DMS53 (cell line): Measurements from ENCODE around the gene ARAP1.

Experiments used
- DNase-seq: peaks from one replicate; lab custom pipeline; 2025; lab: John Stamatoyannopoulos, UW

ARAP1 gene

GRCh38 chr11:72762641-72763304, 10.6 kb upstream of the ARAP1 start:
- no peak for DNase-seq

- DNase-seq, result peak; percentile 52
Measured at GRCh38 chr11:72760539-72761405, 8.6 kb upstream of the ARAP1 start.

- peak; percentile 93 for DNase-seq
Measured at GRCh38 chr11:72759468-72759985, 7.3 kb upstream of the ARAP1 start.

- DNase-seq, result peak; percentile 72
Measured at GRCh38 chr11:72758690-72759389, 6.6 kb upstream of the ARAP1 start.

GRCh38 chr11:72758304-72758689, 6.1 kb upstream of the ARAP1 start:
- no peak for DNase-seq

GRCh38 chr11:72755713-72756285, 3.6 kb upstream of the ARAP1 start:
- DNase-seq, result no peak

GRCh38 chr11:72754544-72755155, 2.4 kb upstream of the ARAP1 start:
- DNase-seq, result no peak

GRCh38 chr11:72754149-72754543, 1.9 kb upstream of the ARAP1 start:
- peak; percentile 65 for DNase-seq

GRCh38 chr11:72753341-72754148, 1.3 kb upstream of the ARAP1 start:
- peak; percentile 77 for DNase-seq

GRCh38 chr11:72751116-72752087, 806 bp downstream of the ARAP1 start:
- DNase-seq, result peak; percentile 66

GRCh38 chr11:72750556-72751115, 1.6 kb downstream of the ARAP1 start:
- no peak for DNase-seq

- DNase-seq, result no peak
Measured at GRCh38 chr11:72750086-72750485, 2.1 kb downstream of the ARAP1 start.

- no peak for DNase-seq
Measured at GRCh38 chr11:72747289-72747855, 4.8 kb downstream of the ARAP1 start.

GRCh38 chr11:72746821-72747220, 5.4 kb downstream of the ARAP1 start:
- no peak for DNase-seq

GRCh38 chr11:72745925-72746550, 6.2 kb downstream of the ARAP1 start:
- no peak for DNase-seq

- DNase-seq, result no peak
Measured at GRCh38 chr11:72745511-72745910, 6.7 kb downstream of the ARAP1 start.

GRCh38 chr11:72744474-72744873, 7.7 kb downstream of the ARAP1 start:
- no peak for DNase-seq
